GM10847 (cell line): ENCODE data around the gene TSKU.

Experiments
- POLR2A ChIP-seq: IDR thresholded peaks from 2 replicates; pipeline ENCODE4 v1.6.1; 2011; ENCODE audit not compliant: insufficient read length; ENCODE audit errors: extremely low read depth

The TSKU gene

DNA sequence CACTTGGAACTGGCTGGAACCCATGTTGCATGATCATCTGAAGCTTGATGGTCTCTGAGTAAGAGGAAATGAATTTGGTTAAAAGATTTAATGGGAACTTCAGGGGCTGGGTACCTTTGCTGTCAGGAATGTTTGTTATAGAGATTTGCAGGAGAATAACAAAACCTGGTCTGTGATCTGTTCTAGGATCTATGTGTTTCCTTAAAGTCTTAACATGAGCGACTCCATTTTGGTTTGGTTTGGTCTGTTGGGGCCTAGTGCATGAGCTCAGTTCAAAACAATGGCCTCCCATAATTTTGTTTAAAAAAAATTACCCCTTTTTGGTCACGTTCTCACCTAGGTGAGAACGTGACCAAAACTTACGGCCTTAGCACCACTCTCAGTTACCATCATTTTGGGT is 28.1 kb downstream of the TSKU start:
- no peak for TF ChIP-seq POLR2A

DNA sequence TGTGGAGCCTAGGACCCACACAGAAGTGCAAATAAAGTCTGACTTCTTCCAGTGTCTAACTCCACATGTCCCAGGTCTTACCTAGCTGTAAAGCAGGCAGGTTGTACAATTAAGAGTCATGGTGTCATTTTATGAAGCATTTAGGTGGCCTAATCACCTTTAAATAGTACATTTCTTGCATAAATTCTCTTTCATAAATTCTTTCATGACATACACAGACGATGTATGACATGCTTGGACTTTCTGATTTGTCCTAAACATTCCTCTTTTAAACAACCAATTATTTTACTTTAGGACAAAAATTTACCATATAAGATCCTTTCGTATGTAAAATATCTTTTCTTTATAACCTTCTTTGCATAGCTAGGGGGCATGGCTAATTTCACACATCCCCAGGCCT is 31.3 kb downstream of the TSKU start:
- TF ChIP-seq POLR2A, result no peak

DNA sequence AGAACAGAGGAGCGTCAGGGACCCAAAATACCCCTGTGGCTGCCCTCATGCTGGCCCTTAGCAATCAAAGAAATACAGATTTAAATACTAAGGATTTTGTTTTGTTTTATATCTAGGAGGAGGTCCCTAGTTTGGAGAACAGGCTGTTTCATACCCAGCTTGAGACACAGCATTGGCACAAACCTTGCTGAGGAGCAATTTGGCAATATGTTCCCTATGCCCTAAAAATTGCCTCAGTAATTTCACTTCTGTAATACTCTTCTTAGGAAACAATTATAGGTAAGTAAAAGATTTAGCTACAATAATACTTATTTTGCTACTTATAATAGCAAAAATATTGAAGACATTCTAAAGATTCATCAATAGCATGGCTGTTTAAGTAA is 37.0 kb downstream of the TSKU start:
- no peak for TF ChIP-seq POLR2A

DNA sequence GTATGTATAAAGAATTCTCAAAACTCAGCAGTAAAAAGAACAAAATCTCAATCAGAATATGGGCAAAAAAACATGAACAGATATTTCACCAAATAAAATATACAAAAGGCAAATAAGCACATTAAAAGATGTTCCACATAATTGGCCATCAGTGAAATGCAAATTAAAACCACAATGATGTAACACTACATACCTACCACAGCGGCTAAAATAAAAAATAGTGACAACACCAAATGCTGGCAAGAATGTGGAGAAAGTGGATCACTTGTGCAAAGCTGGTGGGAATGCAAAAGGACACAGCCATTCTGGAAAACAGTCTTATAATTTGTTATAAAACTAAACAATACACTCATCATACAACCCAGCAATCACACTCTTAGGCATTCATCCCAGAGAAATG is 39.2 kb downstream of the TSKU start:
- TF ChIP-seq POLR2A, result no peak

- TF ChIP-seq POLR2A, result no peak
Measured at GRCh38 chr11:76823481-76824028, 40.4 kb downstream of the TSKU start.

- TF ChIP-seq POLR2A, result no peak
Measured at GRCh38 chr11:76824083-76824939, 41.2 kb downstream of the TSKU start.

- TF ChIP-seq POLR2A, result no peak
Measured at GRCh38 chr11:76824980-76825725, 42.0 kb downstream of the TSKU start.

- TF ChIP-seq POLR2A, result no peak
Measured at GRCh38 chr11:76825726-76826396, 42.7 kb downstream of the TSKU start.

DNA sequence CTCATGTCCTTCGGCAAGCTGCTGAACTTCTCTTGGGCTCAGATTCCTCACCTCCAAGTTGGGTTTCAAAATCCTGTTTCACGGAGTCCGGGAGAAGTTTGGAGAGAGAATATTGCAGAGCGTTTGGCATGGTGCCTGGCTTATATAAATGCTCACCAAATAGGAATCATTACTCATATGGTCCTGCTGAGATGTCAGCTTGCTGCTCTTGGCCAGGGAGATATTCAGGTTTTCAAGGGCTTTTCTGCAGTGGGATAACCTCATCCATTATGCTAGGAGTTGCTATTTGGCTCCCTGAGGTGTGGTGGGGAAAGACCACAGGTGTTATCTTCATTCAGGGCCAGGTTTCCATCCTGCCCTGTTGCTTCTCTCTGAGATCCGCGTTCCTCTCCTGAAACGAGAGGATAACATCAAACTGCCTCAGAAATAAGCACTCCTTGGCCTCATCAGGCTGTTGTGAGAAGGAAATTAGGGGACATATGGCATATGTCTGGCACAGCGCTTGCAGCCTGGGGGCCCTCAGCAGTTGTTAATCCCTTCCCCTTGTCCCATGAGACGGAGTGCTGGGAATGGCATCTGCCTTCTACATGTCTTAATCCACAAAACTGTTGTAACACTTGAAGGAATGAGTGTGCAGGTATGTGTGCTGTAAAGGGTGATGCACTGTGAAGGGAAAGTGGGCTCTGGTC is 47.6 kb downstream of the TSKU start:
- TF ChIP-seq POLR2A, result no peak

DNA sequence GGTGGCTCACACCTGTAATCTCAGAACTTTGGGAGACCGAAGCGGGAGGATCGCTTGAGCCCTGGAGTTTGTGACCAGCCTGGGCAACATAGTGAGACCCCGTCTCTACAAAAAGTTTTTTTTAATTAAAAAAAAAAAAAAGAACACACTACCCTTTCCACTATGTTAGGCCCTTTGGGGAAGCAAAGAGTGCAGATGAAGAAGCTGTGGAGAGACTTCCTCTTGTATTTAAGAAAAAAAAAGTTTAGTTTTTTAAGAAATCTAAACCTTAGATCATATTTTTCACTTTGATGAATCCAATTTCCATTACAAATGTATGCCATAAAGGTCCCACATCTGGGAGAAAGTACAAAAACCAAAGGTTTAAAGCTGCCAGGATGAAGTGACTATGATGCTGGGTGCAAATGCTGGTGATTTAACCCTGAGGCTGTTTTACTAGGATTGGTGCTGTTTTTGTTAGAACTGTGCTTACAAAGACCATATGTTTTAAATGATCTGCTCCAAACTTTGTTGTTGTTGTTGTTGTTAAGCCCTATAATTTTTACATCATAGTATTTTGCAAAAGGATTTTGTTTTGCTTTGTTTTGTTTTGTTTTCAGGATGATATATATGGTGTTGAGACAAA is 48.6 kb downstream of the TSKU start:
- TF ChIP-seq POLR2A, result no peak

DNA sequence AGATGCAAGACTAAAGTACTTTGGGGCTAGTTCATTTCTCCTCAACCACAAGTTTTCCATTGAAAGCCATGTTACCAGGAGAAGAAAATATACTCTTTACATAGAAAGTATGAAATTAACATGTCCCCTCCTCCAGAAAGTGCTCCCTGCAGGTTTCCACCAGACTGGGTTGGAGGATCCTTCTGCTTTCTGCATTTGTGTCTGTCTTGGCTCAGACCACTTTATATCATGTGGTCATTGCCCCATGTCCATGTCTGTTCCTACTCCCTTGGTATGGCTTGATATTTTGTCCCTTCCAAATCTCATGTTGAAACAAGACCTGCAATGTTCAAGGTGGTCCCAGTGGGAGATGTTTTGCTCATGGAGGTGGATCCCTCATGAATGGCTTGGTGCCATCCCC is 49.2 kb downstream of the TSKU start:
- no peak for TF ChIP-seq POLR2A

DNA sequence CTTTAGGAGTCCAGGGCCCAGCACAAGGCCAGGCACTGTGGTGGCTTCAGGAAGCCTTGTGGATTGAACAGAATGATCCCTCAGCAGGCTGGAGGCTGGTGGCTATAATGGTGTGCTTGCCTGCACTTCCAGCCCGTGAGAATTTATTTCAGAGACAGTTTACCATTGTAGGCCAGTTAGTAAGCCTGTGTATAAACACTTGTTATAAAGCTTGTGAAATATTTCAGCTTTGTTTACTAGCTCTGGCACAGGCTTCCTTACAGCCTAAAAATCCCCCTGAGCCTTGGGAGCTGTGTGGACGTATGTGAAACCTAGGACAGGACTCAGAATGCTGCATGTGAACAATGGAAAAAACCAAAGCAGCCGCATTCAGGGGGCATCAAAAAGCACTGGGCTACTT is 51.0 kb downstream of the TSKU start:
- TF ChIP-seq POLR2A, result no peak

- TF ChIP-seq POLR2A, result no peak
Measured at GRCh38 chr11:76835036-76835435, 51.9 kb downstream of the TSKU start.

DNA sequence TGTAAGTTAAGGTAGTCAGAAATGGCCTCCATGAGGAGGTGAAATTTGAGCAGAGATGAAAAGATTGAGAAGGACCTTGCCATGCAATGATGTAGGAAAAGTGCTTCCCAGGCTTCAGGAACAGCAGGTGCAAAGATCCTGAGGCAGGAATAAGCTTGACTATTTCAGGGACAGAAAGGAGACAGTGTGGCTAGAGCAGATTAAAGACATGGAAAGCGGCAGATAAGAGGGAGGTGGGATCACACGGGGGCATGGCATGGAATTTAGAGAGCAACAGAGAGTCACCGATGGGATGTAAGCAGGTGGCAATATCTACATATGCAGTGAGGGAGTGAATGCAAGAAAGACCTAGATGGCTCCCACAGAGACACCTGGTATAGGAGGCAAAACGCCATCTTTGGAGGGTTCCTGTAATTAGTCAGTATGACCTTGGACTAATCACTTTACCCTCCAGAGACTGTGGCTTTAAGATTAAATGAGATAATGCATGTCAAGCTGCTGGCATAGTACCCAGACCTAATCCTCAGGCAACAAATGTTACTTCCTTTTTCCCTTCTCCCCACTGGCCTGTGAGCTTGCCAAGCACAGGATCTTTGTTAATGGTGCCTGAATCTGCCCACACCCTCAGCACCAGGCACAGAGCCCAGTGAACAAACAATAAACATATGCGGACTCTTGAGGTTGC is 52.9 kb downstream of the TSKU start:
- no peak for TF ChIP-seq POLR2A
